LNCAP (cell line): ENCODE data around the gene COBLL1.

ENCODE experiments used
- TF ChIP-seq, protein P1 (sequence below): fragments of 450-650 bp; IDR thresholded peaks from 2 replicates; pipeline ENCODE4 v1.5.1; 2017; ENCODE audit warnings: mild to moderate bottlenecking

The COBLL1 gene

GRCh38 chr2:164847981-164848741 lies 6.5 kb upstream of the COBLL1 start:
- TF ChIP-seq, protein P1, sequence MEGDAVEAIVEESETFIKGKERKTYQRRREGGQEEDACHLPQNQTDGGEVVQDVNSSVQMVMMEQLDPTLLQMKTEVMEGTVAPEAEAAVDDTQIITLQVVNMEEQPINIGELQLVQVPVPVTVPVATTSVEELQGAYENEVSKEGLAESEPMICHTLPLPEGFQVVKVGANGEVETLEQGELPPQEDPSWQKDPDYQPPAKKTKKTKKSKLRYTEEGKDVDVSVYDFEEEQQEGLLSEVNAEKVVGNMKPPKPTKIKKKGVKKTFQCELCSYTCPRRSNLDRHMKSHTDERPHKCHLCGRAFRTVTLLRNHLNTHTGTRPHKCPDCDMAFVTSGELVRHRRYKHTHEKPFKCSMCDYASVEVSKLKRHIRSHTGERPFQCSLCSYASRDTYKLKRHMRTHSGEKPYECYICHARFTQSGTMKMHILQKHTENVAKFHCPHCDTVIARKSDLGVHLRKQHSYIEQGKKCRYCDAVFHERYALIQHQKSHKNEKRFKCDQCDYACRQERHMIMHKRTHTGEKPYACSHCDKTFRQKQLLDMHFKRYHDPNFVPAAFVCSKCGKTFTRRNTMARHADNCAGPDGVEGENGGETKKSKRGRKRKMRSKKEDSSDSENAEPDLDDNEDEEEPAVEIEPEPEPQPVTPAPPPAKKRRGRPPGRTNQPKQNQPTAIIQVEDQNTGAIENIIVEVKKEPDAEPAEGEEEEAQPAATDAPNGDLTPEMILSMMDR, result no peak

- TF ChIP-seq, protein P1, result no peak
Measured at GRCh38 chr2:164847291-164847690, 5.7 kb upstream of the COBLL1 start.

GRCh38 chr2:164846276-164846675 lies 4.7 kb upstream of the COBLL1 start:
- TF ChIP-seq, protein P1, result no peak

DNA sequence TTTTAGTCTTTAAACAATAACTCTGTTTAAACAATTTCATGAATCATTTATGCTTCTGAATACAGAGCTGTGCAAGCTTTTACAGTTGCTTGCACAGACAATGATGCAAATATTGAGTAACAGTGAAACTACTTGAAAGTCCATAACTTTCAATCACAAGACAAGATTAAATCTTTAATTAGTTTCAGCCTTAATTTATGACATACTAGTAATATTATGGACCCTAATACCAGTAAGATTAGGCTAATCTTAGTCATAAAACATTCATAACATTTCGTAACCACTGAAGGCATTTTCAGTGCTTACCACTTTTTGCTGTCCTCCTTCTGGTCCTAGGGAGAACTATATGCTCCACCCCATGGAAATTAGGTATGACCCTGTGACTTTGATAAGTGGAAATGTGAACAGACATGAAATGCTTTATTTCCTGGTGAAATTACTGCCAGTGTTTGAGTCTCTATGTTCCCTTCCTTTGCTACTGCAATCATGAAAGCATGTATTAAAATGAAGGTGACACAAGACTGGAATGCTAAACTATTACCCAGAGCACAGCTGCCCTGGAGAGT lies 1.8 kb upstream of the COBLL1 start:
- TF ChIP-seq, protein P1, result no peak

- TF ChIP-seq, protein P1, result no peak
Measured at GRCh38 chr2:164842624-164842966, 972 bp upstream of the COBLL1 start.

GRCh38 chr2:164840930-164841718 lies 499 bp downstream of the COBLL1 start:
- TF ChIP-seq, protein P1, result 0 out of 2 replicates have a peak, but pooled peaks have one; percentile 25

- TF ChIP-seq, protein P1, result no peak
Measured at GRCh38 chr2:164840458-164840929, 1.1 kb downstream of the COBLL1 start.
